ENCODE data around the gene SDHB. TPM values are rescaled to one million over a fixed set of nuclear protein-coding genes. Genes with fewer than 3 reads are reported as not detected.

SDHB gene
- total and polyA plus RNA-seq, 10 of the 15 experiments (the other 5 are each of a cell fraction or from before 2014, with no cell fraction given): 101 to 319 (median 188) TPM

DNA sequence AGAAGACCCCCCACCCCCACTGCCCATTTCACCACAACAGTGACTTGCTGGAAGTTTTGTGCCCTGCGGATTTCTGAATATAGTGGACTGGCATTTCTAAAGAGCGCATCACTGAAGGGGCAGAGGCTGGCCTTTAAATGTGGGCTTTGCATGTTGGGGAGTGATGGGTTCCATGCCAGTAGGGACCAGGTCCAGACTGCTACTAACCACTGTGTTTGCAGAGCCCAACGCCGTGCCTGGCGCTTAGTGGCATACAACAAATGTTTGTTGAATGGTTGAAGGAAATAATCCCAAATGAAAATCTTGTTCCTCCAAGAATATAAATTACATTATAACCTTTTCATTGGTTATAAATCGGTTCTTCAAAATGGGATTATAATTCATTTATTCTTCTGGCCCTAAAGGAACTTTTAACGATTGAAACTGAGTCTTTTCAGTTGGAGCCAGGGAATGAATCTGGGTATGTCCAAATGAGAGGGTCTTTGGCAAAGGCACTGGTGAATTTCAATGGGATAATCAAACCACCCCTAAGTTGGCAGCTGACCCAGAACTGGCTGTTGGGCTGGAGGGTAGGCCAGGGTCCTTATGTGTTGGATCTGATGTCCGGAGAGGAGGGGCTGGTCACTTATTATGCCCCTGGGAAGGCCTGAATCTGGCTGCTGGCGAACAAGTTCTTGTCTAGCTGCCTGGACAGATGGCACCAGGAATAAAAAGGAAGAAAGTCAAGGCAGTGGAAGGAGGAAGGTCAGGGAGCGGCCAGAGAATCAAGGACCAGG, 13.8 kb upstream of the SDHB start:
- no peak for FAIRE-seq
- SMC1A ChIA-PET (ENCODE audit: uncharacterized antibody, unreplicated experiment): interaction anchor here (0.6 kb wide), 2 partner anchors 26 to 150 kb away, joined by 3 read pairs; no protein-coding TSS in a partner anchor

More for the DNA sequence above, 13.8 kb upstream of the SDHB start:
- Histone ChIP-seq H2AFZ (ENCODE audit: control insufficient read depth, low read depth, low read length) (no peak overlapping the region), H3K9me3 (replicated peaks; ENCODE audit: control insufficient read depth, insufficient read depth, low read length) (peaks cover 2% of the 10 kb centered on the region; the same call in 2 of the 3 replicates), H3K4me2 (ENCODE audit: control insufficient read depth, insufficient read depth) (no peak overlapping the region), H3K9ac (ENCODE audit: control insufficient read depth, insufficient read depth, low read length) (no peak overlapping the region), H3K27me3 (replicated peaks in 1 of 2; ENCODE audit: control insufficient read depth in 2 of 2, insufficient read depth in 2 of 2, low read length in 1 of 2) (no peaks in the 10 kb centered on the region), H3K36me3 (ENCODE audit: control insufficient read depth in 2 of 2, insufficient read depth in 2 of 2, low read length in 1 of 2) (no peaks in the 10 kb centered on the region), H3K4me3 (no peak overlapping the region), H3K27ac (ENCODE audit: control insufficient read depth, insufficient read depth) (no peak overlapping the region), H4K20me1 (ENCODE audit: control insufficient read depth, insufficient read depth) (no peaks in the 10 kb centered on the region), H3K79me2 (ENCODE audit: control insufficient read depth, insufficient read depth, low read length) (no peaks in the 10 kb centered on the region), H3K4me1 (ENCODE audit: control insufficient read depth, insufficient read depth, low read length) (no peaks in the 10 kb centered on the region)
- ChIA-PET CTCF (interaction anchor here (0.6 to 1.0 kb wide), 2 partner anchors 11 to 53 kb away, joined by 3 read pairs; no protein-coding TSS in a partner anchor), RAD21 (ENCODE audit: unreplicated experiment) (interaction anchor here (0.6 to 1.5 kb wide), 4 partner anchors 38 to 58 kb away, joined by 3 to 9 read pairs (median 4); no protein-coding TSS in a partner anchor), POLR2A (interaction anchor here (0.6 kb wide), 1 partner anchor 276 kb away, joined by 3 read pairs; no protein-coding TSS in a partner anchor)
- BruUV-seq (replicated peaks): no TSS peak
- ATAC-seq (no peak), DNase-seq (ENCODE audit: low read depth, low spot score) (no peak)
- 39% methylated on average over 10 of the region's 10 CpGs for WGBS (ENCODE audit: insufficient coverage, insufficient replicate concordance, low lambda C conversion rate, missing lambda C conversion rate)
- TF ChIP-seq NBN (IDR thresholded peaks at IDR 0.05) (no peak), STAT3 (IDR thresholded peaks at IDR 0.05; ENCODE audit: low read depth, low read length) (no peak), ZNF24 (IDR thresholded peaks at IDR 0.05) (no peak), DPF2 (IDR thresholded peaks at IDR 0.05) (no peak), ESRRA (IDR thresholded peaks at IDR 0.05; ENCODE audit: low read length) (no peak), HCFC1 (IDR thresholded peaks at IDR 0.05; ENCODE audit: low read length) (no peak), GABPA (IDR thresholded peaks at IDR 0.05; ENCODE audit: low read depth) (no peak), POLR2AphosphoS5 (IDR thresholded peaks at IDR 0.05; ENCODE audit: low read length) (no peak), RBBP5 (conservative IDR thresholded peaks at IDR 0.05) (no peak), KDM1A (IDR thresholded peaks at IDR 0.05; ENCODE audit: borderline replicate concordance) (no peak), MEF2A (IDR thresholded peaks at IDR 0.05; ENCODE audit: insufficient read depth, low read depth, low read length) (no peak), KAT2A (conservative IDR thresholded peaks at IDR 0.05; ENCODE audit: control insufficient read depth, low read depth, low read length) (no peak), EP300 (IDR thresholded peaks at IDR 0.05; ENCODE audit: borderline replicate concordance in 1 of 2, control insufficient read depth in 1 of 2, low read depth in 2 of 2, low read length in 2 of 2) (no peak)
- TF ChIP-seq, protein P1, sequence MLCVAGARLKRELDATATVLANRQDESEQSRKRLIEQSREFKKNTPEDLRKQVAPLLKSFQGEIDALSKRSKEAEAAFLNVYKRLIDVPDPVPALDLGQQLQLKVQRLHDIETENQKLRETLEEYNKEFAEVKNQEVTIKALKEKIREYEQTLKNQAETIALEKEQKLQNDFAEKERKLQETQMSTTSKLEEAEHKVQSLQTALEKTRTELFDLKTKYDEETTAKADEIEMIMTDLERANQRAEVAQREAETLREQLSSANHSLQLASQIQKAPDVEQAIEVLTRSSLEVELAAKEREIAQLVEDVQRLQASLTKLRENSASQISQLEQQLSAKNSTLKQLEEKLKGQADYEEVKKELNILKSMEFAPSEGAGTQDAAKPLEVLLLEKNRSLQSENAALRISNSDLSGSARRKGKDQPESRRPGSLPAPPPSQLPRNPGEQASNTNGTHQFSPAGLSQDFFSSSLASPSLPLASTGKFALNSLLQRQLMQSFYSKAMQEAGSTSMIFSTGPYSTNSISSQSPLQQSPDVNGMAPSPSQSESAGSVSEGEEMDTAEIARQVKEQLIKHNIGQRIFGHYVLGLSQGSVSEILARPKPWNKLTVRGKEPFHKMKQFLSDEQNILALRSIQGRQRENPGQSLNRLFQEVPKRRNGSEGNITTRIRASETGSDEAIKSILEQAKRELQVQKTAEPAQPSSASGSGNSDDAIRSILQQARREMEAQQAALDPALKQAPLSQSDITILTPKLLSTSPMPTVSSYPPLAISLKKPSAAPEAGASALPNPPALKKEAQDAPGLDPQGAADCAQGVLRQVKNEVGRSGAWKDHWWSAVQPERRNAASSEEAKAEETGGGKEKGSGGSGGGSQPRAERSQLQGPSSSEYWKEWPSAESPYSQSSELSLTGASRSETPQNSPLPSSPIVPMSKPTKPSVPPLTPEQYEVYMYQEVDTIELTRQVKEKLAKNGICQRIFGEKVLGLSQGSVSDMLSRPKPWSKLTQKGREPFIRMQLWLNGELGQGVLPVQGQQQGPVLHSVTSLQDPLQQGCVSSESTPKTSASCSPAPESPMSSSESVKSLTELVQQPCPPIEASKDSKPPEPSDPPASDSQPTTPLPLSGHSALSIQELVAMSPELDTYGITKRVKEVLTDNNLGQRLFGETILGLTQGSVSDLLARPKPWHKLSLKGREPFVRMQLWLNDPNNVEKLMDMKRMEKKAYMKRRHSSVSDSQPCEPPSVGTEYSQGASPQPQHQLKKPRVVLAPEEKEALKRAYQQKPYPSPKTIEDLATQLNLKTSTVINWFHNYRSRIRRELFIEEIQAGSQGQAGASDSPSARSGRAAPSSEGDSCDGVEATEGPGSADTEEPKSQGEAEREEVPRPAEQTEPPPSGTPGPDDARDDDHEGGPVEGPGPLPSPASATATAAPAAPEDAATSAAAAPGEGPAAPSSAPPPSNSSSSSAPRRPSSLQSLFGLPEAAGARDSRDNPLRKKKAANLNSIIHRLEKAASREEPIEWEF (IDR thresholded peaks at IDR 0.05; ENCODE audit: insufficient replicate concordance, low read depth, low read length): no peak
- TF ChIP-seq, protein P2, sequence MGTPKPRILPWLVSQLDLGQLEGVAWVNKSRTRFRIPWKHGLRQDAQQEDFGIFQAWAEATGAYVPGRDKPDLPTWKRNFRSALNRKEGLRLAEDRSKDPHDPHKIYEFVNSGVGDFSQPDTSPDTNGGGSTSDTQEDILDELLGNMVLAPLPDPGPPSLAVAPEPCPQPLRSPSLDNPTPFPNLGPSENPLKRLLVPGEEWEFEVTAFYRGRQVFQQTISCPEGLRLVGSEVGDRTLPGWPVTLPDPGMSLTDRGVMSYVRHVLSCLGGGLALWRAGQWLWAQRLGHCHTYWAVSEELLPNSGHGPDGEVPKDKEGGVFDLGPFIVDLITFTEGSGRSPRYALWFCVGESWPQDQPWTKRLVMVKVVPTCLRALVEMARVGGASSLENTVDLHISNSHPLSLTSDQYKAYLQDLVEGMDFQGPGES (IDR thresholded peaks at IDR 0.05): no peak
- TF ChIP-seq, protein P3, sequence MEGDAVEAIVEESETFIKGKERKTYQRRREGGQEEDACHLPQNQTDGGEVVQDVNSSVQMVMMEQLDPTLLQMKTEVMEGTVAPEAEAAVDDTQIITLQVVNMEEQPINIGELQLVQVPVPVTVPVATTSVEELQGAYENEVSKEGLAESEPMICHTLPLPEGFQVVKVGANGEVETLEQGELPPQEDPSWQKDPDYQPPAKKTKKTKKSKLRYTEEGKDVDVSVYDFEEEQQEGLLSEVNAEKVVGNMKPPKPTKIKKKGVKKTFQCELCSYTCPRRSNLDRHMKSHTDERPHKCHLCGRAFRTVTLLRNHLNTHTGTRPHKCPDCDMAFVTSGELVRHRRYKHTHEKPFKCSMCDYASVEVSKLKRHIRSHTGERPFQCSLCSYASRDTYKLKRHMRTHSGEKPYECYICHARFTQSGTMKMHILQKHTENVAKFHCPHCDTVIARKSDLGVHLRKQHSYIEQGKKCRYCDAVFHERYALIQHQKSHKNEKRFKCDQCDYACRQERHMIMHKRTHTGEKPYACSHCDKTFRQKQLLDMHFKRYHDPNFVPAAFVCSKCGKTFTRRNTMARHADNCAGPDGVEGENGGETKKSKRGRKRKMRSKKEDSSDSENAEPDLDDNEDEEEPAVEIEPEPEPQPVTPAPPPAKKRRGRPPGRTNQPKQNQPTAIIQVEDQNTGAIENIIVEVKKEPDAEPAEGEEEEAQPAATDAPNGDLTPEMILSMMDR (IDR thresholded peaks at IDR 0.05 in 2 of 3, conservative IDR thresholded peaks at IDR 0.05 in 1 of 3; ENCODE audit: control insufficient read depth in 2 of 3, extremely low read depth in 1 of 3, insufficient read depth in 1 of 3, low read depth in 3 of 3, low read length in 3 of 3): no peak
- intact Hi-C loops (cut with micrococcal nuclease; ENCODE audit: unreplicated experiment): no loop called here
- in situ Hi-C loops (cut with MboI): no loop called here

All from GM12878 (cell line).